ENCODE data around the gene EMILIN2.

Gene EMILIN2

DNA sequence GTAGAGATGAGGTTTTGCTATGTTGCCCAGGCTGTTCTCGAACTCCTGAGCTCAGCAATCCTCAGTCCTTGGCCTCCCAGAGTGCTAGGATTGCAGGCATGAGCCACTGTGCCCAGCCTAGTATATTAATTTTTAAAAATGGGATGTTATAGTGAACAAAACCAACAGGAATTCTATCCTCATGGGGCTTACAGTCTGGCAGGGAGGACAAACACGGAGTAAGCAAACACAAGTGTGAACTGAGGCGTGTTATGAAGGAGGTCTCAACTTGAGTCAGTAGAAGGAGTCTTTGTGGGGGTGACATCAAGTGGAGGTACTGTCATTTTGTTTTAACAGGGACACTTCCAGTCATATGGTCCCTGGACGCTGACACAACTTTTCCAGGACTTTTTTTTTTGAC is 33.1 kb downstream of the EMILIN2 start:
- no peak for DNase-seq

DNA sequence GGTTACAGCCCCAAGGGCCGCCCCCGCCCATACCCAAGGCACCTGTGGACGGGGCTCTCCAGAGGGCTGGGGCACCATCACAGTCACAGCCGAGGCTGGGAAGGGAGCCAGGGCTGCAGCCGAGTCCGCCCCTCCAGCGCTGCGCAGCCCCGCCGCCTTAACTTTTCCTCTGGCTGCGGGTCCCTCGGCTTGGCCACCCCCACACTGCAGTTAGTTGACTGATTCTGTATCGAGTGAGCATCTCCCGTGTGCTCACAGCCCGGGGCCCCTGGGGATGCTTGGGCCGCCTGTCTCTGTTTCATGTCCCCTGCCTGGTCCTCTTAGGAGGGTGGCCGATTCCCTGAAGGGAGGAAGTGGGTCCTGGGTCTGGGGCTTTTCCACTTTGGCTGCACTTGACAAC is 33.7 kb downstream of the EMILIN2 start:
- no peak for DNase-seq

DNA sequence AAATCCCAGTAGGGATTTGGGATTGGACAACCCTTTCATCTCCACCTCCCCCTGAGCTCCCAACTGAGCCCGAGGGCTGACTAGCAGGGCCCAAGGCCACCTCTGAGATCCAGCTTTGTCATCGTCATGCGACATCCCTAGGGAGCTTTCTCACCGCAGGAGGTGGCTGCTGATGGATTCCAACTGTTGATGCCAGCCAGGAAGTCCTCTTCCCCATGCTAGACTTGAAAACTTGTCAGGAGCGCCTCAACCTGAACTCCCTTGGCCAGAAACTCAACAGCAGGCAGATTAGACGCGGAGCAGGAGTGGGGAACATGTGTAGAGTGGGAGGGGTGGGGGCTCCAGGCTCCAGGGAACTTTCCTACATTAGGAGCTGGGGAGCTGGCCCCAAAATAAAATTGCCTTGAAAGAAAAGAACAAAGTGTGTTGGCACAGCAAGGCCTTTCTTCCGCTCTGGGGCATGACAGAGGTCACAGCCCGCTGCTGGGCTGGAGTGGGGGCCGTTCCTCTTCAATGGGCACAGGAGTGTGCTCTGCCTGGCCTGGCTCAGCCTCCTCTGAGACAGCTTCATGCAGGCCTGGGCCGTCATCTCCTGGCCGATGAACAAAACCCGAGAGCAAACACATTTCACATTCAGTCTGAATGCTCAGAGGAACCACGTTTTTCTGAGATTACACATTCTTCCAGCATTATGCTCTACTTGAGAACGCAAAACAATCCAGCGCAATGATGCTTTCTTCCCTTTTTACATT is 34.5 kb downstream of the EMILIN2 start:
- no peak for DNase-seq

DNA sequence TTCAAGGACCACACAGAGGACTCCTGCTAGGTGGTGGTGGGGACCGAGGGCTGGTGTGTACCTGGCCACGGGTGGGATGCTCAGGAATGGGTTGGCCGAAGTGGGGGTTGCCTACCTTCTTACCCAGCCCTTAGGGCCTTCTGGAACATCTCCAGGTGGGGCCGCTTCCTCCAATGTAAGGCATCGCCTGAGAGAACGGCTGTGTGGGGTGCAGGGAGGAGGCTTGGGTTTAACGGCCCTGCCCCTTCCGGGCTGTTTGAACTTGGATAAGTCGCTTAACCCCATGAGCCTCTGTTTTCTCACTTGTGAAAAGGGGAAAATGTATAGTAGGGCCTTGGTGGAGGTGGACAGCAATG is 35.0 kb downstream of the EMILIN2 start:
- no peak for DNase-seq

DNA sequence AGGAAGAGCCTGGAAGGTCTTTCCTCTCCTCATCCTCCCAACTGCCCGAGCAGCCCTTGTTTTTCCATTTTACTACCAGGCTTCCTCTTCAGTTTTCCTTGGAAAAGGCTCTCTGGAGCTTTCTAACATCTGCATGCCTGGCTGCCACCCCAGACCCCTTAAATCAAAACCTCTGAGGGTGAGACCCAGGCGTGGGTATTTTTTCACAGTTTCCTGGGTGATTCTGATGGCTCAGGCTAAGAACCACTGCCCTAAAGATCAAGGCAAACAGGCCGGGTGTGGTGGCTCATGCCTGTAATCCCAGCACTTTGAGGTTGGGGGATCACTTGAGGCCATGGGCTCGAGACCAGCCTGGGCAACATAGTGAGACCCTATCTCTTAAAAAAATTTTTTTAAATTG is 35.4 kb downstream of the EMILIN2 start:
- no peak for DNase-seq

DNA sequence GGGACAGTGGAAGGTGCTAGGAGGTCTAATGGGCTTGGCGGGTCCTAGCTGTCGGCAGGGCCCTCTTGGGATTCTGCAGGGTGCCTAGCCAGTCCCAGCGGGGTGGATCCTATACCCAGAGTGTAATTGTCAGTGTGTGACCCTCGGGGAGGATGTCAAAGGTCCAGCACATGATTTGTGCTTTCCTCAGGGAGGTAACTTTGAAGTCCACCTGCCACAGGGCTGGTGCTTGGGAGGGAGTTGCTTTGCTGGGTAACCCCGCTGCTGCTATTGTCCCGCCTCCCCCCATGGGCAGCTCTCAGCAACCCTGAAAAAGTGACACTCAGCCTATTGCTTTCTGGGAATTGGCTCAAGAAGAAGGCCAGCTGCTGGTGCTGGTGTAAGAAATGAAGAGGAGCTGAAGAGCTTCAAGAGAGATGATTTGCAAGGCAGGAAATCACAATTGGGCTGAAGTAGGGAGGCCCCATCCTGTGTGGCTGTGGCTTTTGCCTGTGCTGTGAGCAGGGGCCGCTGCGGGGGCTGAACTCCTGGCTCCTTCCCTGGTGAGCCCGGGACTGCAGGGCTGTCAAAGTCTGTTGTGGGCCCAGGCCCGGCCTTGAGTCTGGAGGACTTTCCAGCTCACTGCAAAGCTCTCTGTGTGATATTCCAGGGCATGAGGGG is 36.4 kb downstream of the EMILIN2 start:
- DNase-seq = no peak

DNA sequence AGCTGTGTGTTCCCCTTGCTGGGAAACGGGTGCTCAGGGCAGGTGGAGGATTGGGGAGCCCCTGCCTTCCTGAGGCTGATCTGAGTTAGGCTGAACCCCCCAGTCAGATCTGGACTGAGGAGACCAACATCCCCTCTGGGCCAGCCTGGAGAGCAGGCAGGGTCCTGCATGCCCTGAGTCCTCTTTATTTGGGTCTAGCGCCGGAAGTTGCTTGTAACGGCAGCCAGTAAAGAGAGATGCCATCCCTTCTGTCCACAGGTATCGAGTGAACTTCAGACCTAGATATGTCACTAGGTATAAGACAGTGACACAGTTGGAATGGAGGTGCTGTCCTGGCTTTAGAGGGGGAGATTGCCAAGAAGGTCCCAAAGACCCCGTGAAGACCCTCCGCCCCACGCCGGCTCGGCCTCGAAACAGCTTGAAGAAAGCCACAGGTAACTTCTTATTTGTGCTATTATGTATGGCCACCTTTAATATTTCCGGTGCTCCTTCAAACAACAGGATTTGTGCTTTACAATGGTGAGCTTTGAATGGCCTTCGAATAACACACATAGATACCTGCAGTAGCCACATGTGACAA is 38.0 kb downstream of the EMILIN2 start:
- no peak for DNase-seq

DNA sequence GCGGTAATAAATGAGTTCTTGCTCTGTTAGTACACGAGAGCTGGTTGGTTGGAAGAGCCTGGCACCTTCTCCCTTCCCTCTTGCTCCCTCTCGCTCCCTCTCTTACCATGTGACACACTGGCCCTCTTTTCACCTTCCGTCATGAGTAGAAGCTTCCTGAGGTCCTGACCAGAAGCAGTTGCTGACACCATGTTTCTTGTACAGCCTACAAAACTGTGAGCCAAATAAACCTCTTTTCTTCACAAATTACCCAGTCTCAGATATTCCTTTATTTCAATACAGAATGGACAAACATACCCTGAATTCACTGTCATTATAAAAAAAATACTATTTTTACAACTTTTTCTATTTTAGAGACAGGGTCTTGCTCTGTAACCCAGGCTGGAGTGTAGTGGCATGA is 40.7 kb downstream of the EMILIN2 start:
- DNase-seq = no peak

DNA sequence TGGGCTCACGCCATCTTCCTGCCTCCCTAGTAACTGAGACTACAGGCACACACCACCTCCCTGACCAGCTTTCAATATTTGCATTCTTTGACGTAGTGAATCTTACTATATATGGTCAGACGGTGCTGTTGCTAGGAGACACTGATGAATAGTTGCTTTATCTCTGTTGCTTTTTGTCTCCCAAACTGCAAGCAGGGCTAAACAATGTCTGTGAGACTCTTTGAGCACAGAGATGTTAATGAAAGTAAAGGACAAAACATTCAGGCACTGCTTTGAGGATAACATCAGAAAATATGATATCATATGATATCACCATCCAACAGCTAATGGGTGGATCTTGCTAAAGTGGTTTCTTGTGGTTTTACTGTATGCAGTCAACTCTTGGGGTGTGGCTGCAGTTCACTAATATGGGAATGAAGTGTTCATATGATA is 43.0 kb downstream of the EMILIN2 start:
- DNase-seq = no peak

DNA sequence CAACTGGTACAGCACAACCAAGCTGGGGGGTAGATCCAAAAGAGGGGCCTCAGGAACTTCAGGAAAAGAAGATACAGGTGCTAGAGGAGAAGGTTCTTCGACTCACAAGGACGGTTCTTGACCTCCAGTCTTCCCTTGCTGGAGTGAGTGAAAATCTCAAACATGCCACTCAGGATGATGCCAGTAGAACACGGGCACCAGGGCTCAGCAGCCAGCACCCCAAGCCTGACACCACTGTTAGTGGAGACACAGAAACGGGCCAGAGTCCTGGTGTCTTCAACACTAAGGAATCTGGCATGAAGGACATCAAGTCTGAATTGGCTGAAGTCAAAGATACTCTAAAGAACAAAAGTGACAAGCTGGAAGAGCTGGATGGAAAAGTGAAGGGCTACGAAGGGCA is 43.8 kb downstream of the EMILIN2 start:
- DNase-seq = no peak

DNA sequence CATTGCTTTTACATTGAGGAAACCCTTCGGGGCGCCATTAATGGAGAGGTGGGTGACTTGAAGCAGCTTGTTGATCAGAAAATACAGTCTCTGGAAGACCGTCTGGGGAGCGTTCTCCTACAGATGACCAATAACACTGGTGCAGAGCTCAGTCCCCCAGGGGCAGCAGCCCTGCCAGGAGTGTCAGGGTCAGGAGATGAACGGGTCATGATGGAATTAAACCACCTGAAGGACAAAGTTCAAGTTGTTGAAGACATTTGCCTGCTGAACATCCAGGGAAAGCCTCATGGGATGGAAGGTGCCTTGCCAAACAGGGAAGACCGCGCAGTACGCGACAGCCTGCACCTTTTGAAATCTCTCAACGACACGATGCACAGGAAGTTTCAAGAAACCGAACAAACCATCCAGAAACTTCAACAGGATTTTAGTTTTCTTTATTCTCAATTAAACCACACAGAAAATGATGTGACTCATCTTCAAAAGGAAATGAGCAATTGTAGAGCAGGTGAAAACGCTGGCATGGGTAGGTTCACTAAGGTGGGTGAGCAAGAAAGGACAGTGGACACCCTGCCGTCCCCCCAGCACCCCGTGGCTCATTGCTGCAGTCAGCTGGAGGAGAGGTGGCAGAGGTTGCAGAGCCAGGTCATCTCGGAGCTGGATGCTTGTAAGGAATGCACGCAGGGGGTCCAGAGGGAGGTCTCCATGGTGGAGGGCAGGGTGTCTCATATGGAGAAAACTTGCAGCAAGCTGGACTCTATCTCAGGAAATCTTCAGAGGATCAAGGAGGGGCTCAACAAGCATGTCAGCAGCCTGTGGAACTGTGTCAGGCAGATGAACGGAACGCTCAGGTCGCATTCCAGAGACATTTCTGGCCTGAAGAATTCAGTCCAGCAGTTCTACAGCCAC is 45.0 kb downstream of the EMILIN2 start:
- no peak for DNase-seq

DNA sequence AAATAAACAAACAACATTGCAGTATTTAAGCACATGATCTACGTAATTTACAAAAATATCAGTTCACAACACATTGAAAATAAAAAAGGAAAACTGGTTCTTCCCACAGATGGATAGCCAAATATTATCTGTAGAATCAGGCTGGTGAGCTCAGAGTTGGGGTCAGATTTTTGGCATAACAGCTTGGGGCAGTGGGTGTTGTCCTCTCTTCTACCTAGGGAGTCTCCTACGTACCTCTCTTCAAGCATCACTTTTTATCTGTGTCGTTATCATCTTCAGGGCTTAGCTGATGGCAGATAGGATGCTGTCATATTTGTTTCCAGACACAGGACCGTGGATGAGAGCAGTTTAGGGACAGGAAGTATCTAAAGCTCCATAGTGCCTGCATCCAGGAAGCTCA is 46.2 kb downstream of the EMILIN2 start:
- no peak for DNase-seq

DNA sequence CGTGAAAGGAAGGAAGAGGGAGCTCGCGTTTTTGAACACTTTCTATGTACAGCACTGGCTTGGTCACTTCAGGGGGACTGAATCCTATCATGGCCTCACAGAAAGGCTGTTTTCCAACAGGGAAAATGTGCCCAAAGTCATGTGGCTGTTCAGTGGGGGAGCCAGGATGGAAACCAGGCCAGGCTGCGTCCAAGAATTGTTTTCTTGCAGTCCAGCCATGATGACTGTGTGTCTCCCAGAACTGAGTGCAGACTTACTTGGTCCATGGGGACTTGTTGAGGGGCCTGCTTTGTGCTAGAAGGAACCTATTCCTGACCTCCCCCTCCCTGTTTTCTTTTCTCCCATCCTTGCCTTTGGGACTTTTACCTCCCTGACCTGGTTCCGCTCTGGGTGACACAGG is 46.9 kb downstream of the EMILIN2 start:
- no peak for DNase-seq

DNA sequence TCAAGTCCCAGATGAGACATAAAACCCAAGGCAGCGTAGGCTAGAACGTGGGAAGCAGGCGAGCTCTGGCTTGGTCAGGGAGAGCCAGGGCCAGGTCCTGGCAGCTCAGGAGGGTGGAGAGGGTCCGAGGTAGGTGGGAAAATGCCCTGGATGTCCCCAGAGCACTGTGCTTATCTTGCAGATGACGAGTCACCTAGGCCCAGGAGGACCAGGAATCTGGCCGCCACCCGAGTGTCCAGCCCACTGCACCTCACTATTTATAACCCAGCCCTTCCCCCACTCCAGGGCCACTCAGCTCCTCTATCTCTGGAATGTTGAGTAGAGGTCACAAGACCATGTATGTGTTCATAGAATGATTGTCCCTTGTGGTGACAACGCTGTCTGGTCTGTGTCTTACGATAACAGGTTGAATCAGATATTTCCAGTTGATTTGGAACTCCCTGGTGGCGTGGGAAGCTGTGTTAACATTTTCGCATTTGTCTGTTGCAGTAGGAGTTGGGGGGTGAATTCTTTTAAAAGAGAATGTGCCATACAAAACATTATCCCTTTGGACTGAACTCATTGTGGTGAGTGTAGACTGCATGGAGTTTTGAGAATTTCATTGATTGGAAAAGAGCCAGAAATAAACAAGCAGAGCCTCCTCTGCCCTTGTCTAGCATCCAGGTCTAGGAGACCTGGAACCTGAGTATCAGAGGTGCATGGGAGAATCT is 47.5 kb downstream of the EMILIN2 start:
- DNase-seq = no peak

DNA sequence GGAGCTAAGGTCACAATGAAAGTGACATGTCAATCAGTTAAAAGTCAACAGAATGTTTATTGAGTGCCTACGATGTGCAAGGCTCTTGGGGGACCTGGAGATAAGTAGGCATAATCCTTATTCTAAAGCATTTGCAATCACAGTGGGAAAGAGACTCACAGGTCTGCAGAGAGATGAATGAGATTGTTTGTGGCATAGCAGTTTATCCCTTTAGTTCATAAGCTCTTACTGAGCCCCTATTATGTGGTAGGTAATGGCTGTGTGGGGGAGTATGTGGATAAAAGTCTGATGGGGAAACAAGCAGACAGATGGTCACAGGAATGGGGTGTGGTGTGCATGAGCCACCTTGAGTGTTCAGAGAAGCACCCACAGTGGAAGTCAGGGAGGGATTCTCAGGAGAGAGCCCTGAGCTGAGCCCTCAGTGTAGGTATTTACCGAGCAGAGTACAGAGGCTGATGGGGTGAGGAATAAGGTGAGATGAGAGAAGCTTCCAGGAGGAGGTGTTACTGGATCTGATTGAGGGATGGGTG is 48.1 kb downstream of the EMILIN2 start:
- DNase-seq = no peak

DNA sequence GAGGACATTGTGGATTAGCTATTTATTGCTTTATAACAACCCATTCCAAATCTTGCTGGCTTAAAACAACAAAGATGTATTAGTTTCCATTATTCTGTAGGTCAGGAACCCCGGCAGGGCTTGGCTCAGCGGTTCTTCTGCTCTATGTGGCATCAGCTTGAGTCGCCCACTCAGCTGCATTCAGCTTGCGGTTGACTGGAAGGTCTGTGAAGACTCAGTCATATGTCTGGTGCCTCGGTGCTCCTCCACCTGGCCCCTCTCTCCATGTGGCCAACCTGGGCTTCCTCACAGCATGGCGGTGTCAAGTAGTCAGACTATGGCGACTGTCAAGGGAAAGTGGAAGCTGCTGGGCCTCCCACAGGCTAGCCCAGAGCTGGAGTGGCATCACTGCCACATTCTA is 48.6 kb downstream of the EMILIN2 start:
- no peak for DNase-seq

DNA sequence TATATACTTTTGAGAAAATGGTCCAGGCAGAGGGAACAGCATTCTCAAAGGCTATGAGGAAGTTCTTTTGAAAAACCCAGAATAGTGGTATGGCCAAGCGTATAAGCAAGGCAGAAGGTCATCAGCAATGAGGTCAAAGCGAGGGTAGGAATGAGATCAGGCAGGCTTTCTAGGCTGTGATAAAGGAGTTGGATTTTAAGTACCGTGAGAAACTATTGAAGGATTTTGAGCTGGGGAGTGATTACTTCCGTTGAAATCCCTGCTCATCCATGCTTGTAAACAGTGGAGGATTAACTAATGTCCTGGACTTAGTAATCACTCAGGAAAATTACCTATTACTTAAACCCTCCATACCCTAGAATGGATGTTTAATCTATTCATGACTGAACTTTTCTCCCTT is 50.2 kb downstream of the EMILIN2 start:
- no peak for DNase-seq

DNA sequence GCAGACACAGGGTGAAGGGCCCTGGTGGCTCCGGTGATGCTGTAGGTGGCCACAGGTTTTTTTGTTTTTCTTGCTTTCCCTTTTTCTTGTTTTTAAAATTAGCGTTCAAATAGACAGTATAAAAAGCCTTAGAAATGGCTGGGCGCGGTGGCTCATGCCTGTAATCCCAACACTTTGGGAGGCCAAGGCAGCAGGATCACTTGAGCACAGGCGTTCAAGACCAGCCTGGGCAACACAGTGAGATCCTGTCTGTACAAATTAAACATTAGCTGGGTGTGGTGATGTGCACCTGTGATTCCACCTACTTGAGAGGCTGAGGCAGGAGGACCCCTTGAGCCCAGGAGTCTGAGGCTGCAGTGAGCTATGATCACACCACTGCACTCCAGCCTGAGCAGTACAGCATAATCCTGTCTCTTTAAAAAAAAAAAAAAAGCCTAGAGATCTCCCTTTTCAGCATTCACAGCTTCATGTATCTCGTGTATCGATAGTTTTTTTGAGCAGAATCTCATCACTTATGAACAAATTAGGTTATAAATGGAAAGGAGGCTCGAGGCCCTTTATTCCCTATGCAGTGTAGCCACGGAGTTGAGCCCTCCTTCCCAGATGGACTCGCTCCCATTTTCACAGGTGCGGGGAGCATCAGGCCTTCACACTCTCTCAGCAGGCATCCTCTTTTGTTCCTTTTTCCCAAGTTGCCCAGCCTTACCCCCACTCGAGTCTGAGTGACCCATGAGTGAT is 50.8 kb downstream of the EMILIN2 start:
- no peak for DNase-seq

DNA sequence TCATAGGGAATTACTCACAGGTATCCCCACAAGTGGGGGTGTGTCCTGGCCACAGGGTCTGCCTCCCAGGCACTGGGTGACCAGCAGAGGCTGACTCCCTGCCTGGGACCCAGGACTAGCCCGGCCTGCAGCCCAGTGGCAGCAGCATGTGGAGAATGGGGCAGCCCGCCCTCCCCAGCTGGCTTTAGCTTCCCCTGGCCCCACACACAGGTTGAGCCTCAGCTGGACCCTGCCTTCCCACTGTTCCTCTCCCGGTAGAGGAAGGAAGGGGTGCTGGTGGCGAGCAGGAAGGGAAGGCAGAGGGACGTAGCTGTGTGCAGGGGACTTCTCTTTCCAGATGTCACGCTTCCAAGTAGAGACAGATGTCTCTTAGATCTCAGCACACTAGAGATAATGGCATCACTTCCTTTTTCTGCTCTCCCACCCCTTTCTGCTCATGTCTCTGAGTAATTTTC is 51.4 kb downstream of the EMILIN2 start:
- no peak for DNase-seq

DNA sequence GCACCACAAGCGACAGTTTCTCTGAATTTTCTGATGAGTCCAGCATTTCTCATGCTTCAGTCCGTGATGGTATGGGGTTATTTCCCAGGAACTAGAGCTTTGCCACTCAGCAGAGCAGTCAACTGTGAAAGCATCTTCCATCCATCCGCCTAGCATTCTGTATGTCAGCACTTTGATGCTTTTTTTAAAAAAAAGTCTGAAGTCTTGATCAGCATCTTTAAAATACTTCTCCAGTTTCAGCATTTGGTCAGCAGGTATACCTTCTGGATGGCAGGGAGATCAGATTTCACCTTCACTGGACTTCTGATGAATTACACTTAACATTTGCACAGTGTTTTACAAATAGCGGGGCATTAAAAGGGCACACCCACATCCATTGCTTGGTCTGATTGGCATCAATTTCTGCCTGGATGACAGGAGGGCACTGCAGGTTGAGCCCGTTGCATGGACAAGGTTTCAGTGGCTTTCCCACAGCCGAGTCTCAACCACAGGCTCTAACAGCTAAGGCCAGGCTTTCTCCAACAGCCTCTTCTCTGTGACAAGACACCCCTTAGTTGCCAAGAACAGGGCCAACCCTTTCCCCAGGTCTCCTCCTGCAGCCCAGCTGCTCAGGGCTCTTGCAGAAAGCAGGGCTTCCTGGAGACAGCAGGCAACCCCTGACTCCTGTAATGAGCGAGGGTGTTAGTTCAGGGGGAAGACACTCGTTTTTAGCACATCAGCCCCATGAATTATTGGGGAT is 54.0 kb downstream of the EMILIN2 start:
- DNase-seq = no peak

DNA sequence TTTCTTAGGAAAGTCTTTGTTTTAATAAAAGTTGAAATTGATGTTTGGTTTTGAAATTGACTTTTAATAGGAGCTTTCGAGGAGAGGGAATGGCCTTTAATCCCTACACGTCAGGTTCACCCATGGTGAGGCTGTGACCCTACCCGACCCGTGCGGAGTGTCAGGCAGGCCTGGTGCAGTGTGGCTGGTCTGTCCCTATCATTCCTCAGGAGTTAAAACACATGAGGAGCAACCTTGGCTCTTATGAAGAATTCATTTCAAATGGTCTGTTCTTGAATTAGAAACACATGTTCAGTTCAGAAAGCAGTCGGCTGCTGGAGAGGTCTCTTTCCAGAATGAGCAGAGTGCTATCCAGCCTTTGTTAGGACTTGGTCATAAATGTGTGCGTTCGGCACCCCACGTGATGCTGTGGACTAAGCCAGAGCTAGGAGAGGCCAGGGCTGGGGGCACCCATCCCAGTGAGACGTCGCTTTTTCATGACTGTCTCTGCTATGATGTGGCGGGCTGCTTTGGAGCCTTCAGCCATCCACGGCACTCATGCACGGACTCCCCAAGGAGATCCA is 54.7 kb downstream of the EMILIN2 start:
- DNase-seq = no peak

Data from hippocampal formation (tissue), 2 donors.